Right atrium auricular region (tissue), 2 donors: ENCODE data around the gene RPTOR. TPM values are rescaled to one million over a fixed set of nuclear protein-coding genes. Genes with fewer than 3 reads are reported as not detected.

Source experiments
- DNase-seq: peaks from one replicate; pipeline ENCODE4 v3.0.0-alpha.2; 2019; ENCODE audit warnings: low spot score
- H3K27ac ChIP-seq, 2 donors: fragments of 200-600 bp; sonication (generic); 1 replicate in 1 of 2; 2 replicates in 1 of 2; pipeline ENCODE4 v1.5.1; 2016 to 2019
- H3K27me3 ChIP-seq, 2 donors: fragments of 200-600 bp; sonication (generic); one replicate each; pipeline versions ENCODE4 v1.5.1 to v1.6.0; 2017 to 2019
- H3K36me3 ChIP-seq: fragments of 200-600 bp; sonication (generic); one replicate; pipeline ENCODE4 v1.5.1; 2016
- H3K4me1 ChIP-seq, 2 donors: fragments of 200-600 bp; sonication (generic); one replicate each; pipeline versions ENCODE4 v1.5.1 to v1.6.0; 2017 to 2019
- H3K4me3 ChIP-seq, 2 donors: fragments of 200-600 bp; sonication (generic); 1 replicate in 1 of 2; 2 replicates in 1 of 2; pipeline ENCODE4 v1.5.1; 2017 to 2019; ENCODE audit warnings: mild to moderate bottlenecking in 1 of 2, moderate library complexity in 1 of 2
- H3K9me3 ChIP-seq, 2 donors: fragments of 200-600 bp; sonication (generic); one replicate each; pipeline ENCODE4 v1.5.1; 2019
- CTCF ChIP-seq, 2 donors: fragments of 200-600 bp; sonication (generic); IDR thresholded peaks; one replicate each; pipeline ENCODE4 v1.5.1; 2019; ENCODE audit warnings: antibody characterized with exemption in 2 of 2
- total RNA-seq, 2 donors: library from RNA; depleted of rRNA; stranded (reverse); fragments of >200 nt; gene quantifications; one replicate each; pipeline ENCODE4 v1.1.0, GENCODE V29; 2016

RPTOR gene
- total RNA-seq, 2 donors from 2014 or later = 19.9 to 22.6 TPM

GRCh38 chr17:81009136-81009535 is 464.5 kb downstream of the RPTOR start:
- no peak for TF ChIP-seq CTCF (IDR thresholded peaks at IDR 0.05)
- H3K4me3 ChIP-seq = no peak overlapping the region
- no peak overlapping the region for H3K27ac ChIP-seq
- peaks cover 0 to 8% of the 10 kb centered on the region in 2 donors for H3K27me3 ChIP-seq
- peaks cover 0 to 5% of the 10 kb centered on the region in 2 donors for H3K4me1 ChIP-seq
- no peaks in the 10 kb centered on the region for H3K36me3 ChIP-seq
- DNase-seq = no peak
- H3K9me3 ChIP-seq = peaks cover 0 to 14% of the 10 kb centered on the region in 2 donors

- H3K9me3 ChIP-seq = peaks cover 0 to 14% of the 10 kb centered on the region in 2 donors
These were observed 466.3 kb downstream of the RPTOR start for GRCh38 chr17:81010935-81011334.

GRCh38 chr17:81011951-81012350 is 467.3 kb downstream of the RPTOR start:
- Histone ChIP-seq H3K4me3 (no peak overlapping the region), H3K4me1 (no peaks in the 10 kb centered on the region), H3K36me3 (no peaks in the 10 kb centered on the region), H3K9me3 (peaks cover 0 to 14% of the 10 kb centered on the region in 2 donors), H3K27ac (no peak overlapping the region), H3K27me3 (no peaks in the 10 kb centered on the region)
- TF ChIP-seq CTCF (IDR thresholded peaks at IDR 0.05) = no peak
- no peak for DNase-seq

More at GRCh38 chr17:81010935-81011334, 466.3 kb downstream of the RPTOR start:
- Histone ChIP-seq H3K27ac (no peak overlapping the region), H3K4me1 (no peaks in the 10 kb centered on the region), H3K27me3 (no peaks in the 10 kb centered on the region), H3K4me3 (no peak overlapping the region), H3K36me3 (no peaks in the 10 kb centered on the region)
- DNase-seq = no peak
- no peak for TF ChIP-seq CTCF (IDR thresholded peaks at IDR 0.05)

GRCh38 chr17:81012574-81013447 is 468.2 kb downstream of the RPTOR start:
- no peak for DNase-seq
- Histone ChIP-seq H3K4me1 (peaks cover 0 to 3% of the 10 kb centered on the region in 2 donors), H3K27me3 (no peaks in the 10 kb centered on the region), H3K36me3 (no peaks in the 10 kb centered on the region), H3K4me3 (no peak overlapping the region), H3K9me3 (peaks cover 0 to 14% of the 10 kb centered on the region in 2 donors), H3K27ac (no peak overlapping the region)
- no peak for TF ChIP-seq CTCF (IDR thresholded peaks at IDR 0.05)

GRCh38 chr17:81013642-81014041 is 469.0 kb downstream of the RPTOR start:
- no peak for DNase-seq
- TF ChIP-seq CTCF (IDR thresholded peaks at IDR 0.05) = no peak
- H3K4me3 ChIP-seq = no peak overlapping the region

More at GRCh38 chr17:81013642-81014041, 469.0 kb downstream of the RPTOR start:
- no peaks in the 10 kb centered on the region for H3K36me3 ChIP-seq
- H3K27ac ChIP-seq = no peak overlapping the region
- H3K27me3 ChIP-seq = no peaks in the 10 kb centered on the region
- peaks cover 0 to 11% of the 10 kb centered on the region in 2 donors for H3K4me1 ChIP-seq
- peaks cover 0 to 14% of the 10 kb centered on the region in 2 donors for H3K9me3 ChIP-seq
